NCI-H345 treated with DMSO at 0.1 percent for 48 hours (cell line): ENCODE measurements around the gene LCP1.

Source experiments
- DNase-seq: peaks from one replicate; lab custom pipeline; 2025; ENCODE audit not compliant: unreplicated experiment; lab: John Stamatoyannopoulos, UW

The LCP1 gene

GRCh38 chr13:46103037-46103436, 78.9 kb downstream of the LCP1 start:
- DNase-seq, result no peak

- no peak for DNase-seq
These were observed 79.7 kb downstream of the LCP1 start for GRCh38 chr13:46102255-46102605.

GRCh38 chr13:46101484-46102254, 80.3 kb downstream of the LCP1 start:
- no peak for DNase-seq

GRCh38 chr13:46101002-46101401, 81.0 kb downstream of the LCP1 start:
- no peak for DNase-seq

GRCh38 chr13:46100191-46100815, 81.7 kb downstream of the LCP1 start:
- no peak for DNase-seq

GRCh38 chr13:46097663-46098062, 84.3 kb downstream of the LCP1 start:
- no peak for DNase-seq

GRCh38 chr13:46097015-46097414, 85.0 kb downstream of the LCP1 start:
- peak; percentile 52 for DNase-seq

GRCh38 chr13:46094478-46094877, 87.5 kb downstream of the LCP1 start:
- no peak for DNase-seq

GRCh38 chr13:46088821-46089562, 93.0 kb downstream of the LCP1 start:
- DNase-seq, result no peak

GRCh38 chr13:46087481-46087880, 94.5 kb downstream of the LCP1 start:
- no peak for DNase-seq

- DNase-seq, result no peak
These were observed 95.0 kb downstream of the LCP1 start for GRCh38 chr13:46086985-46087384.

GRCh38 chr13:46086421-46086922, 95.5 kb downstream of the LCP1 start:
- no peak for DNase-seq

- DNase-seq, result no peak
These were observed 96.2 kb downstream of the LCP1 start for GRCh38 chr13:46085737-46086136.

GRCh38 chr13:46082324-46082723, 99.7 kb downstream of the LCP1 start:
- no peak for DNase-seq

- no peak for DNase-seq
These were observed 102.2 kb downstream of the LCP1 start for GRCh38 chr13:46079770-46080169.

GRCh38 chr13:46077265-46077664, 104.7 kb downstream of the LCP1 start:
- DNase-seq, result no peak

- no peak for DNase-seq
These were observed 105.2 kb downstream of the LCP1 start for GRCh38 chr13:46076827-46077226.
